HepG2 (cell line): ENCODE measurements around the gene SF3A2. TPM values are rescaled to one million over a fixed set of nuclear protein-coding genes. Genes with fewer than 3 reads are reported as not detected.

Source experiments
- NFE2L1 ChIP-seq: sonication (generic); formaldehyde crosslinking; IDR thresholded peaks from 2 replicates; pipeline ENCODE4 v1.4.0; 2020; ENCODE audit warnings: missing genetic modification reagents, mild to moderate bottlenecking, borderline replicate concordance
- SIX4 ChIP-seq: sonication (generic); formaldehyde crosslinking; IDR thresholded peaks from 2 replicates; pipeline ENCODE4 v1.4.0; 2020; ENCODE audit warnings: missing genetic modification reagents
- TCF12 ChIP-seq, 2 experiments: fragments of 450-650 bp in 1 of 2; sonication (generic) in 1 of 2; formaldehyde crosslinking in 1 of 2; IDR thresholded peaks; 2 replicates each; pipeline versions ENCODE4 v1.6.1 to v1.8.0; 2017 to 2022; ENCODE audit warnings: antibody characterized with exemption in 1 of 2, mild to moderate bottlenecking in 1 of 2, missing genetic modification reagents in 1 of 2, moderate library complexity in 1 of 2
- polyA plus RNA-seq, 8 experiments: library from polyadenylated mRNA; depleted of rRNA in 3 of 8; stranded (reverse) in 7 of 8; unstranded in 1 of 8; fragments of >200 nt; fragmentation: Illumina TruSeq in 4 of 8; extraction: Trizol in 4 of 8; gene quantifications; 2 replicates each; pipeline versions ENCODE4 v1.2.1 to v1.2.3, GENCODE V29; 2011 to 2016; ENCODE audit warnings: low read depth in 4 of 8, missing spikeins in 1 of 8, mixed read lengths in 1 of 8; ENCODE audit not compliant: insufficient read depth in 1 of 8
- total RNA-seq, 5 experiments: library from RNA; depleted of rRNA; stranded (reverse); fragments of >200 nt; fragmentation: Illumina TruSeq; extraction: Trizol; gene quantifications; 2 replicates each; pipeline ENCODE4 v1.2.3, GENCODE V29; 2016; ENCODE audit warnings: low read depth in 1 of 5
- TF ChIP-seq, protein P1 (sequence below): sonication (generic); formaldehyde crosslinking; IDR thresholded peaks from 2 replicates; pipeline ENCODE4; 2020; ENCODE audit warnings: missing genetic modification reagents, mild to moderate bottlenecking, borderline replicate concordance
- TF ChIP-seq, protein P2 (sequence below): IDR thresholded peaks from 2 replicates; pipeline ENCODE4 v1.6.1; 2018; ENCODE audit warnings: missing genetic modification reagents, mild to moderate bottlenecking, missing compliant biosample characterization
- TF ChIP-seq, protein P3 (sequence below): sonication (generic); formaldehyde crosslinking; IDR thresholded peaks from 2 replicates; pipeline ENCODE4 v1.9.0; 2021; ENCODE audit warnings: missing genetic modification reagents, borderline replicate concordance
- TF ChIP-seq, protein P4 (sequence below): sonication (generic); formaldehyde crosslinking; IDR thresholded peaks from 2 replicates; pipeline ENCODE4 v1.4.0; 2020; ENCODE audit warnings: missing genetic modification reagents
- TF ChIP-seq, protein P5 (sequence below): sonication (generic); formaldehyde crosslinking; IDR thresholded peaks from 2 replicates; pipeline ENCODE4 v1.5.1; 2020; ENCODE audit warnings: mild to moderate bottlenecking, missing genetic modification reagents
- TF ChIP-seq, protein P6 (sequence below): sonication (generic); formaldehyde crosslinking; IDR thresholded peaks from 2 replicates; pipeline ENCODE4 v1.4.0; 2020; ENCODE audit warnings: mild to moderate bottlenecking, missing genetic modification reagents

Gene SF3A2
- total and polyA plus RNA-seq, 2 of the 13 experiments (the other 11 are each of a cell fraction or from before 2014, with no cell fraction given), result 8.6 to 8.8 TPM

DNA sequence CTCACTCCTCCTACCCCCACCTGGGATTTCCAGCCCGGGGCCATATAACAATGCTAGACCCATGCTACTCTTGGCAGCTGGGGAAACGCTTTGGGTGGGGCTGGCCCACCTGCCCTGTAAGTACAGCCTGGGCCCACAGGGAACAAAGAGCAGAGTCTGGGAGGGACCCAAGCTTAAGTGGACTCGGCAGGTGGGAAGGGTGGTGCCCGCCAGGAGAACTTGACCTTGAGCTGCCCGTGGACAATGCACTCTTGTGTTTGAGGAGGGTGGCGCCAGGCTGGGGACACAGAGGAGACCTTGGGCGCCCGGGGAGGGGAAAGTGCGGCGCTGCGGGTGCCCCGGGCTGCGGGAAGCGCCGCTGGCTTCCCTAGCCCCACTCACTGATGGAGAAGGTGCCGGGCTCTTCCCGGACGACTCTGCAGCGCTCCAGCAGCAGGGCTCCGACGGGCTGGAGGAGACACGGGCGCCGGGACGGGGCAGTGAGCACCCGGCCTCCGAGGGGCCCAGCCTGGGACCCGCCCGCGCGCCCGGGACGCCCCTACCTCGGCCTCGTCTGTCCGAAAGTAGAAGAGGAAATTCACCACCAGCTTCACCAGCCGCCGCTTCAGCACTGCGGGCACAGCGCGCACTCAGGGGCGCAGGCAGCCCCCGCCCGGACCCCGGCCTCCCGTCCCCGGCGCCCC lies 1.1 kb upstream of the SF3A2 start (continued):
- TF ChIP-seq, protein P1, sequence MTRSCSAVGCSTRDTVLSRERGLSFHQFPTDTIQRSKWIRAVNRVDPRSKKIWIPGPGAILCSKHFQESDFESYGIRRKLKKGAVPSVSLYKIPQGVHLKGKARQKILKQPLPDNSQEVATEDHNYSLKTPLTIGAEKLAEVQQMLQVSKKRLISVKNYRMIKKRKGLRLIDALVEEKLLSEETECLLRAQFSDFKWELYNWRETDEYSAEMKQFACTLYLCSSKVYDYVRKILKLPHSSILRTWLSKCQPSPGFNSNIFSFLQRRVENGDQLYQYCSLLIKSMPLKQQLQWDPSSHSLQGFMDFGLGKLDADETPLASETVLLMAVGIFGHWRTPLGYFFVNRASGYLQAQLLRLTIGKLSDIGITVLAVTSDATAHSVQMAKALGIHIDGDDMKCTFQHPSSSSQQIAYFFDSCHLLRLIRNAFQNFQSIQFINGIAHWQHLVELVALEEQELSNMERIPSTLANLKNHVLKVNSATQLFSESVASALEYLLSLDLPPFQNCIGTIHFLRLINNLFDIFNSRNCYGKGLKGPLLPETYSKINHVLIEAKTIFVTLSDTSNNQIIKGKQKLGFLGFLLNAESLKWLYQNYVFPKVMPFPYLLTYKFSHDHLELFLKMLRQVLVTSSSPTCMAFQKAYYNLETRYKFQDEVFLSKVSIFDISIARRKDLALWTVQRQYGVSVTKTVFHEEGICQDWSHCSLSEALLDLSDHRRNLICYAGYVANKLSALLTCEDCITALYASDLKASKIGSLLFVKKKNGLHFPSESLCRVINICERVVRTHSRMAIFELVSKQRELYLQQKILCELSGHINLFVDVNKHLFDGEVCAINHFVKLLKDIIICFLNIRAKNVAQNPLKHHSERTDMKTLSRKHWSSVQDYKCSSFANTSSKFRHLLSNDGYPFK (CRISPR knock-in tag), result no peak
- TF ChIP-seq NFE2L1 (CRISPR knock-in tag) (no peak), TCF12 (IDR thresholded peaks at IDR 0.05) (no peak), TCF12 (CRISPR knock-in tag; IDR thresholded peaks at IDR 0.05) (no peak), SIX4 (CRISPR knock-in tag) (no peak)
- TF ChIP-seq, protein P2, sequence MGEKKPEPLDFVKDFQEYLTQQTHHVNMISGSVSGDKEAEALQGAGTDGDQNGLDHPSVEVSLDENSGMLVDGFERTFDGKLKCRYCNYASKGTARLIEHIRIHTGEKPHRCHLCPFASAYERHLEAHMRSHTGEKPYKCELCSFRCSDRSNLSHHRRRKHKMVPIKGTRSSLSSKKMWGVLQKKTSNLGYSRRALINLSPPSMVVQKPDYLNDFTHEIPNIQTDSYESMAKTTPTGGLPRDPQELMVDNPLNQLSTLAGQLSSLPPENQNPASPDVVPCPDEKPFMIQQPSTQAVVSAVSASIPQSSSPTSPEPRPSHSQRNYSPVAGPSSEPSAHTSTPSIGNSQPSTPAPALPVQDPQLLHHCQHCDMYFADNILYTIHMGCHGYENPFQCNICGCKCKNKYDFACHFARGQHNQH (CRISPR knock-in tag), result no peak
- TF ChIP-seq, protein P3, sequence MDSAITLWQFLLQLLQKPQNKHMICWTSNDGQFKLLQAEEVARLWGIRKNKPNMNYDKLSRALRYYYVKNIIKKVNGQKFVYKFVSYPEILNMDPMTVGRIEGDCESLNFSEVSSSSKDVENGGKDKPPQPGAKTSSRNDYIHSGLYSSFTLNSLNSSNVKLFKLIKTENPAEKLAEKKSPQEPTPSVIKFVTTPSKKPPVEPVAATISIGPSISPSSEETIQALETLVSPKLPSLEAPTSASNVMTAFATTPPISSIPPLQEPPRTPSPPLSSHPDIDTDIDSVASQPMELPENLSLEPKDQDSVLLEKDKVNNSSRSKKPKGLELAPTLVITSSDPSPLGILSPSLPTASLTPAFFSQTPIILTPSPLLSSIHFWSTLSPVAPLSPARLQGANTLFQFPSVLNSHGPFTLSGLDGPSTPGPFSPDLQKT (CRISPR knock-in tag), result no peak
- TF ChIP-seq, protein P4, sequence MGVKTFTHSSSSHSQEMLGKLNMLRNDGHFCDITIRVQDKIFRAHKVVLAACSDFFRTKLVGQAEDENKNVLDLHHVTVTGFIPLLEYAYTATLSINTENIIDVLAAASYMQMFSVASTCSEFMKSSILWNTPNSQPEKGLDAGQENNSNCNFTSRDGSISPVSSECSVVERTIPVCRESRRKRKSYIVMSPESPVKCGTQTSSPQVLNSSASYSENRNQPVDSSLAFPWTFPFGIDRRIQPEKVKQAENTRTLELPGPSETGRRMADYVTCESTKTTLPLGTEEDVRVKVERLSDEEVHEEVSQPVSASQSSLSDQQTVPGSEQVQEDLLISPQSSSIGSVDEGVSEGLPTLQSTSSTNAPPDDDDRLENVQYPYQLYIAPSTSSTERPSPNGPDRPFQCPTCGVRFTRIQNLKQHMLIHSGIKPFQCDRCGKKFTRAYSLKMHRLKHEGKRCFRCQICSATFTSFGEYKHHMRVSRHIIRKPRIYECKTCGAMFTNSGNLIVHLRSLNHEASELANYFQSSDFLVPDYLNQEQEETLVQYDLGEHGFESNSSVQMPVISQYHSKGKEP (CRISPR knock-in tag), result no peak
- TF ChIP-seq, protein P5, sequence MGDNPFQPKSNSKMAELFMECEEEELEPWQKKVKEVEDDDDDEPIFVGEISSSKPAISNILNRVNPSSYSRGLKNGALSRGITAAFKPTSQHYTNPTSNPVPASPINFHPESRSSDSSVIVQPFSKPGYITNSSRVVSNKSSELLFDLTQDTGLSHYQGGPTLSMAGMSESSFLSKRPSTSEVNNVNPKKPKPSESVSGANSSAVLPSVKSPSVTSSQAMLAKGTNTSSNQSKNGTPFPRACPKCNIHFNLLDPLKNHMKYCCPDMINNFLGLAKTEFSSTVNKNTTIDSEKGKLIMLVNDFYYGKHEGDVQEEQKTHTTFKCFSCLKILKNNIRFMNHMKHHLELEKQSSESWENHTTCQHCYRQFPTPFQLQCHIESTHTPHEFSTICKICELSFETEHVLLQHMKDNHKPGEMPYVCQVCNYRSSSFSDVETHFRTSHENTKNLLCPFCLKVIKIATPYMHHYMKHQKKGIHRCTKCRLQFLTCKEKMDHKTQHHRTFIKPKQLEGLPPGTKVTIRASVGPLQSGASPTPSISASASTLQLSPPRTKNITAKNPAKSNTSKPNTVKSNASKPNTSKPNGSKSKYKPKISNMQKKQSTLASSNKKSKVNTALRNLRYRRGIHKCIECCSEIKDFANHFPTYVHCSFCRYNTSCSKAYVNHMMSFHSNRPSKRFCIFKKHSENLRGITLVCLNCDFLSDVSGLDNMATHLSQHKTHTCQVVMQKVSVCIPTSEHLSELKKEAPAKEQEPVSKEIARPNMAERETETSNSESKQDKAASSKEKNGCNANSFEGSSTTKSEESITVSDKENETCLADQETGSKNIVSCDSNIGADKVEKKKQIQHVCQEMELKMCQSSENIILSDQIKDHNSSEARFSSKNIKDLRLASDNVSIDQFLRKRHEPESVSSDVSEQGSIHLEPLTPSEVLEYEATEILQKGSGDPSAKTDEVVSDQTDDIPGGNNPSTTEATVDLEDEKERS (CRISPR knock-in tag), result 0 out of 2 replicates have a peak, but pooled peaks have one; percentile 23
- TF ChIP-seq, protein P6, sequence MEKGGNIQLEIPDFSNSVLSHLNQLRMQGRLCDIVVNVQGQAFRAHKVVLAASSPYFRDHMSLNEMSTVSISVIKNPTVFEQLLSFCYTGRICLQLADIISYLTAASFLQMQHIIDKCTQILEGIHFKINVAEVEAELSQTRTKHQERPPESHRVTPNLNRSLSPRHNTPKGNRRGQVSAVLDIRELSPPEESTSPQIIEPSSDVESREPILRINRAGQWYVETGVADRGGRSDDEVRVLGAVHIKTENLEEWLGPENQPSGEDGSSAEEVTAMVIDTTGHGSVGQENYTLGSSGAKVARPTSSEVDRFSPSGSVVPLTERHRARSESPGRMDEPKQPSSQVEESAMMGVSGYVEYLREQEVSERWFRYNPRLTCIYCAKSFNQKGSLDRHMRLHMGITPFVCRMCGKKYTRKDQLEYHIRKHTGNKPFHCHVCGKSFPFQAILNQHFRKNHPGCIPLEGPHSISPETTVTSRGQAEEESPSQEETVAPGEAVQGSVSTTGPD (CRISPR knock-in tag), result no peak
- TF ChIP-seq, all 625 proteins: peak for 114
